SK-N-SH (cell line): ENCODE results near the gene EIF3D. TPM values are rescaled to one million over a fixed set of nuclear protein-coding genes. Genes with fewer than 3 reads are reported as not detected.

Experiments used
- CTCF ChIA-PET: fragments of 300-600, 350-600 bp; formaldehyde crosslinking; extraction: SDS; loops from one replicate; lab custom pipeline; 2021; lab: Yijun Ruan, JAX
- POLR2A ChIA-PET: fragments of 350-600 bp; sonication (Branson Sonifier 250); formaldehyde crosslinking; extraction: SDS; loops from one replicate; lab custom pipeline; 2020; ENCODE audit warnings: antibody characterized with exemption, inconsistent platforms; lab: Yijun Ruan, JAX
- DNase-seq: peaks from one replicate; pipeline ENCODE4 v3.0.0; 2012
- H2AFZ ChIP-seq: fragments of 200-600 bp; sonication (generic); 2 replicates; pipeline ENCODE4 v1.8.1; 2016; ENCODE audit warnings: antibody characterized with exemption, mild to moderate bottlenecking, low read depth
- H3F3A ChIP-seq: fragments of 200-600 bp; sonication (generic); replicated peaks from 2 replicates; pipeline ENCODE3; 2016; ENCODE audit warnings: antibody characterized with exemption, mild to moderate bottlenecking; ENCODE audit not compliant: insufficient read depth
- H3K27ac ChIP-seq, 2 experiments: fragments of 200-500 bp in 1 of 2; fragments of 200-600 bp in 1 of 2; sonication (Bioruptor generic) in 1 of 2; sonication (generic), shearing (Covaris generic) in 1 of 2; 2 replicates each; pipeline versions ENCODE4 v1.5.1 to v1.6.1; 2014 to 2016; ENCODE audit warnings: low read depth in 2 of 2, inconsistent platforms in 1 of 2, low read length in 1 of 2, mild to moderate bottlenecking in 1 of 2, mixed read lengths in 1 of 2
- H3K27me3 ChIP-seq: fragments of 200-600 bp; sonication (generic), shearing (Covaris generic); 2 replicates; pipeline ENCODE4 v1.6.1; 2016; ENCODE audit warnings: mixed run types; ENCODE audit not compliant: insufficient read depth
- H3K36me3 ChIP-seq, 2 experiments: fragments of 200-500 bp in 1 of 2; fragments of 200-600 bp in 1 of 2; sonication (Bioruptor generic) in 1 of 2; sonication (generic) in 1 of 2; replicated peaks in 1 of 2; 2 replicates each; pipeline versions ENCODE3 to v1.5.1; 2014 to 2016; ENCODE audit warnings: low read length in 1 of 2, mild to moderate bottlenecking in 1 of 2; ENCODE audit not compliant: insufficient read depth in 2 of 2, control insufficient read depth in 1 of 2
- H3K4me1 ChIP-seq, 2 experiments: fragments of 200-500 bp in 1 of 2; fragments of 200-600 bp in 1 of 2; sonication (Bioruptor generic) in 1 of 2; sonication (generic), shearing (Covaris generic) in 1 of 2; 2 replicates each; pipeline versions ENCODE4 v1.5.1 to v1.6.1; 2014 to 2016; ENCODE audit warnings: low read depth in 1 of 2, low read length in 1 of 2, mixed run types in 1 of 2; ENCODE audit not compliant: insufficient read depth in 2 of 2, control insufficient read depth in 1 of 2
- H3K4me2 ChIP-seq: fragments of 200-600 bp; sonication (generic), shearing (Covaris generic); 2 replicates; pipeline ENCODE4 v1.6.1; 2017; ENCODE audit warnings: mixed run types
- H3K4me3 ChIP-seq, 2 experiments: fragments of 200-500 bp in 1 of 2; fragments of 200-600 bp in 1 of 2; sonication (Bioruptor generic) in 1 of 2; sonication (generic), shearing (Covaris generic) in 1 of 2; 2 replicates each; pipeline versions ENCODE4 v1.5.1 to v1.8.1; 2014 to 2016; ENCODE audit warnings: low read depth in 2 of 2, inconsistent platforms in 1 of 2, low read length in 1 of 2, mild to moderate bottlenecking in 1 of 2, mixed read lengths in 1 of 2, moderate library complexity in 1 of 2
- H3K79me2 ChIP-seq: fragments of 200-600 bp; sonication (generic); 2 replicates; pipeline ENCODE4 v1.8.1; 2017; ENCODE audit warnings: mild to moderate bottlenecking; ENCODE audit not compliant: insufficient read depth
- H3K9ac ChIP-seq: fragments of 200-600 bp; sonication (generic); 2 replicates; pipeline ENCODE4 v1.6.1; 2017; ENCODE audit warnings: mixed run types
- H3K9me2 ChIP-seq: fragments of 200-600 bp; sonication (generic); 2 replicates; pipeline ENCODE4 v1.6.1; 2017; ENCODE audit warnings: mixed run types
- H3K9me3 ChIP-seq: fragments of 200-600 bp; sonication (generic); 2 replicates; pipeline ENCODE4 v1.6.1; 2017; ENCODE audit warnings: mixed run types, mild to moderate bottlenecking, moderate library complexity
- H4K20me1 ChIP-seq: fragments of 200-600 bp; sonication (generic); 2 replicates; pipeline ENCODE4 v1.6.1; 2017; ENCODE audit warnings: mild to moderate bottlenecking, mixed run types; ENCODE audit not compliant: insufficient read depth
- CHD2 ChIP-seq: fragments of 150-350 bp; IDR thresholded peaks from 2 replicates; pipeline ENCODE4 v1.6.1; 2018; ENCODE audit warnings: low read length; ENCODE audit not compliant: partially characterized antibody
- EZH2phosphoT487 ChIP-seq: fragments of 200-600 bp; sonication (generic); IDR thresholded peaks from 2 replicates; pipeline ENCODE4 v1.6.1; 2017; ENCODE audit warnings: low read depth, mixed run types, mild to moderate bottlenecking, antibody characterized with exemption, moderate library complexity, borderline replicate concordance
- FOXJ3 ChIP-seq: sonication (generic); formaldehyde crosslinking; IDR thresholded peaks from 2 replicates; pipeline ENCODE4 v1.5.1; 2020; ENCODE audit warnings: mild to moderate bottlenecking, missing genetic modification reagents
- FOXM1 ChIP-seq: IDR thresholded peaks from 2 replicates; pipeline ENCODE4 v1.4.0; 2012; ENCODE audit warnings: low read depth, mild to moderate bottlenecking
- JUND ChIP-seq: IDR thresholded peaks from 2 replicates; pipeline ENCODE4 v1.4.0; 2012
- PBX3 ChIP-seq: IDR thresholded peaks from 2 replicates; pipeline ENCODE4; 2012
- RAD21 ChIP-seq: IDR thresholded peaks from 2 replicates; pipeline ENCODE4 v1.6.1; 2012; ENCODE audit warnings: mild to moderate bottlenecking, low read length
- REST ChIP-seq: IDR thresholded peaks from 2 replicates; pipeline ENCODE4 v1.6.1; 2012; ENCODE audit warnings: mild to moderate bottlenecking, low read depth, low read length, moderate library complexity
- RFX5 ChIP-seq: IDR thresholded peaks from 2 replicates; pipeline ENCODE4 v1.6.1; 2012; ENCODE audit warnings: mild to moderate bottlenecking, improper control_type of control experiment, low read length
- RXRA ChIP-seq: IDR thresholded peaks from 2 replicates; pipeline ENCODE4 v1.4.0; 2012; ENCODE audit warnings: low read depth, mild to moderate bottlenecking, borderline replicate concordance
- TCF12 ChIP-seq: IDR thresholded peaks from 2 replicates; pipeline ENCODE4 v1.4.0; 2012
- USF1 ChIP-seq: IDR thresholded peaks from 2 replicates; pipeline ENCODE4 v1.4.0; 2012; ENCODE audit warnings: low read depth, borderline replicate concordance
- USF2 ChIP-seq: fragments of 150-350 bp; IDR thresholded peaks from 2 replicates; pipeline ENCODE4 v1.6.1; 2017; ENCODE audit warnings: antibody characterized with exemption, low read length, low read depth, borderline replicate concordance
- YY1 ChIP-seq: IDR thresholded peaks from 2 replicates; pipeline ENCODE4 v1.4.0; 2012; ENCODE audit warnings: low read depth, mild to moderate bottlenecking
- ZBTB33 ChIP-seq: IDR thresholded peaks from 2 replicates; pipeline ENCODE4 v1.4.0; 2012; ENCODE audit warnings: low read depth, borderline replicate concordance
- WGBS: methylation state at CpG from one replicate; pipeline ENCODE4 v1.1.6; 2017; ENCODE audit warnings: low lambda C conversion rate; 5-methylcytosine and 5-hydroxymethylcytosine counted together
- polyA plus RNA-seq, 3 experiments: library from polyadenylated mRNA; depleted of rRNA; stranded (reverse); fragments of >200 nt; gene quantifications; 2 replicates each; pipeline ENCODE4 v1.2.3, GENCODE V29; 2012

The EIF3D gene
- polyA plus RNA-seq, 1 of the 3 experiments (the other 2 are of a cell fraction) = 423 TPM

GRCh38 chr22:36565159-36565507 lies 36.2 kb upstream of the EIF3D start:
- no peaks in the 10 kb centered on the region for H3K9me2 ChIP-seq
- H3K4me2 ChIP-seq = no peak overlapping the region
- ChIA-PET CTCF (interaction anchor here (1.5 to 1.6 kb wide), 2 partner anchors 182 to 291 kb away, joined by 3 to 5 read pairs; no protein-coding TSS in a partner anchor), POLR2A (no interaction called here)
- no peak overlapping the region for H3K4me3 ChIP-seq
- H3K9me3 ChIP-seq = no peaks in the 10 kb centered on the region
- H3K27ac ChIP-seq = no peak overlapping the region
- H3F3A ChIP-seq = no peaks in the 10 kb centered on the region
- no peaks in the 10 kb centered on the region for H3K36me3 ChIP-seq
- no peaks in the 10 kb centered on the region for H4K20me1 ChIP-seq
- 89% methylated on average over 5 of the region's 5 CpGs for WGBS
- H3K4me1 ChIP-seq = no peaks in the 10 kb centered on the region
- H3K79me2 ChIP-seq = no peaks in the 10 kb centered on the region
- DNase-seq = no peak
- no peak overlapping the region for H2AFZ ChIP-seq
- no peaks in the 10 kb centered on the region; the same call in 1 of the 2 replicates for H3K27me3 ChIP-seq
- TF ChIP-seq EZH2phosphoT487 (no peak), RXRA (no peak), ZBTB33 (no peak), JUND (no peak), FOXM1 (no peak), USF2 (no peak), PBX3 (no peak), REST (no peak), YY1 (no peak), RAD21 (no peak), RFX5 (no peak), TCF12 (no peak), CHD2 (no peak), FOXJ3 (CRISPR knock-in tag) (no peak), USF1 (no peak)
- TF ChIP-seq, all 33 proteins: peak for 0
- no peak overlapping the region for H3K9ac ChIP-seq
